GM19328 (cell line): Measurements from ENCODE around the gene OPCML.

Experiments used
- ATAC-seq: cut with Tn5 transposase; IDR thresholded peaks from one replicate; pipeline ENCODE4 v1.9.1; 2021; ENCODE audit warnings: mild to moderate bottlenecking, moderate library complexity; ENCODE audit not compliant: unreplicated experiment

OPCML gene

DNA sequence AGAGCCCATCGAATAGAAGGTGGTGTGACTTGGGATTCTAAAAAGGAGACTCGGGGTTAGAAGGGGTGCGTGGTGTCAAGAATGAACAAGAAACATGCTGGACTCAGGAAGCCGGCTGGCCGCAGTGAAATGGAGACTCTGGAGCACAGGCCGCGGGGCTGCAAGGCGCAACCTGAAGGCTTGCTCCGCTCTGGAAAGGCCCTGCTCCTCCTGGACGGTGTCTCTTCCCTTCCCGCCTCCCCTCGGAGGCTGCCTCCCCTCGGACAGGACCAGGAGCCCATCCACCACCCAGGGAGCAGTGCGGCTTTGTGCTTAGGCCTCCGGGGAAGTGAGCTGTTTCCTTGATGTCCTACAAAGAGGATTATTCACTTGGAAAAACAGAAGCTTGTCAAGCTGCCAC lies 170.1 kb downstream of the OPCML start:
- ATAC-seq = no peak

DNA sequence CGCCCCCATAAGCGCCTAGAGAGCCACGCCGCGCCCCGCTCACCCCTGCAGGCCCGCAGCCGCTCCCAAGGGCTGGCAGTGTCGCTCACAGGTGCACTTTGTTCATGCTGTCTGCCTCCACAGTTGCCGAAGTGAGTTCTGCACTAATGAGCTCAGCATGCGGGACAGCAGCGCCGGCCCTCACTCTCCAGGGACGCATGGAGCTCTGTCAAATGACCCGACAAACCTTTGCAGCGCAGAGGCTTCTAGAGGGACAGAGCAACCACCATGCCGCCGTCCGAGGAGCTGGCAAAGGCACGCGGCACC lies 170.7 kb downstream of the OPCML start:
- no peak for ATAC-seq

DNA sequence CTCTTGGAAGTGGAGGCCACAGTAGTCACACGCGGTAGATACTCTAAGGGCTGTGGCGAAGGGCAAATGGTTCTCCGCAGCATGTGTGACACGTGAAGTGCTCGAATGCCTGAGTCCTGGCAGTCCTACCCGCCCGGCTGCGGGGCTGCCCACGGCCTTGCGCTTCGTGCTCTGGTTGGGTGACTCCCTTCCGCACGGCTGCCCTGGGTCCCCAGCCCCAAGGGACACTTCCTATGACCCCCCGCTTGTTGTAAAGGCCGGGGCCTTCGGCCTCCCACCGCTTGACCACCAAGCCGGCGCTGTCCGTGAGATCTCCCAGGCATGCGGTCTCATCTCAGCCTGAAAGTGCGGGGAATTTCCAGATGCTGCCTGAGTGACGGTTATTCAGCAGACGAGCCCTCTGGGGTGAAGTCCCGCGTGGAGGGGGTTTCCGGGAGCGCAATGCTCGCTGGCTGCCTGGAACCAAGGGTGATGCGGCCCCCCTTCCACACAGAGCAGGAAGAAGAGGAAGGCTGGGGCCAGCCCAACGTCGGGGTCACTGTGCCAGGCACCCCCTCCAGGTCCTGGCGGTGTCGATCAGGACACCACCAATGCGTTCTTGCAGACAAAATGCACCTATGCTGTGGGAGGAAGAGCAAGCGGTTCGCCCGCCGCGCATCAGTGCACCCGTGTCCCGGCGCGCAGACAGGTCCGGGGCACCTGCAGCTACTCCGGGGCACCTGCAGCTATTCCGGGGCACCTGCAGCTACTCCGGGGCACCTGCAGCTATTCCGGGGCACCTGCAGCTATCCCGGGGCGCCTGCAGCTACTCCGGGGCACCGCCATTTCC lies 171.2 kb downstream of the OPCML start:
- ATAC-seq = no peak

DNA sequence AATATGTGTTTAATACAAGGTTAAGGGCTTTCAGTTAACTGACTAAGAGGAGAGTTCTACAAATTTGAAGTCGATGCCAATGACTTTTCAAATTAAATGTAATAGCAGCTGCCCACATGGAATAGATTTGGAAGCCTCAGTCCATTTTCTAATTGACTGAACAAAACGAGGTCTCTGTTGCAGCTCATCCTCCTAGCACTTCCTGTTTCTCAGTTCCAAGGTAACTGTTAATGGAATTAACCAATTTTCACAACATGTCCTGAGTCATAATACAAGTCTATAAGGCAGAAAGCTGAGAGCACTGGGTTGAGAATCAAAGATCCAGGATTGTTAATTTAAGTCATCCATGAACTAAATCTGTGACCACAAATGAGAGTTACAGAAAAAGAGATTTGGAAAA lies 177.2 kb downstream of the OPCML start:
- no peak for ATAC-seq

DNA sequence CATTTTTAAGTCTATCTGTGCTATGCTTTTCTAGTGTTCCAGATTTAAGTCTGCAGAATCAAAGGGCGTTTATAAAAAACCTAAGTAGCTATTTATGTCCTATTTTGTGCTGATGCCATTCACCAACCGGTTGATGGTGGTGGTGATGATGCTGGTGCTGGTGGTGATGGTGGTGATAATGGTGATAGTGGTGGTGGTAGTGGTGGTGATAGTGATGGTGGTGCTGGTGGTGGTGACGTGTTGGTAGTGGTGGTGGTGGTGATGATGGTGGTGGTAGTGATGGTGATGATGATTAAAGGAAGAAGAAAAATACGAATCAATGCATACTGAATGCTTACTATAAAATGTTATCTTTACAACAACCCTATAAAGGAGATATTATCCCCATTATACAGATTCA lies 178.2 kb downstream of the OPCML start:
- no peak for ATAC-seq

DNA sequence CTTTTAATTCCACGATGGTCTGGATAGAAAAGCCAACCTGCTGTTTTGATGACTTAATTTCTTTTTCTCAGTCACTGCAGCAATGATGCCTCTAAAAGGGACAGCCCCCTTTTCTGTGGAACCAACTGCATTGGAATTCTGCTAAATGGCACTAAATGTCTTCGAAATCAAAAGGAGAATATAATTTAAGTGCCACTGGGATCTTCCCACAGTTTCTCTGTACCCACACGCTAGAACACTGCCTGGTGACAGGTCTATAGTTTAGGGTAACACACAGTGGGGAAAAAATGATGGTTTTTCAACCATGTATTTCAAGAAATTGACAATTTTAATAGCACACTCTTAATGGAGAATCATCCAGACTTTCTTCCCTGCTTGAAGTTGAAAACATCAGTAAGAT lies 182.3 kb downstream of the OPCML start:
- no peak for ATAC-seq

DNA sequence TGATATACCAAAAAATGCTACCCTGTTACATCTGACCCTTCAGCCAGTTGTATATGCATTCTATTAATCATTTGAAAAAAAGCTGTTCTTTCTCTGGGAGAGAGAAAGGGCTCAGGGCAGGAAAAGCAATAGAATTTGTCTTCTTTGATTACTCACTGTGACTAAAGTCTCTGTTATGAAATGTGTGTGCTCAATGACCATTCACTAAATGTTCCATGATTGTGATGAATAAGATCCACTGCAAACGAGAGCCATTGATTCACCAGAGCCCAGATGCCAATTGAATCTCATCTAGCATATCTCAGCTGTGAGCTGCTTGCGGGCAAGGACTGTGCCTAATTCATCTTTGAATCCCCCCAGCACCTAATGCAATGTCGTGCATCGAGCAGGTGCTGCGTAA lies 184.3 kb downstream of the OPCML start:
- ATAC-seq = no peak

DNA sequence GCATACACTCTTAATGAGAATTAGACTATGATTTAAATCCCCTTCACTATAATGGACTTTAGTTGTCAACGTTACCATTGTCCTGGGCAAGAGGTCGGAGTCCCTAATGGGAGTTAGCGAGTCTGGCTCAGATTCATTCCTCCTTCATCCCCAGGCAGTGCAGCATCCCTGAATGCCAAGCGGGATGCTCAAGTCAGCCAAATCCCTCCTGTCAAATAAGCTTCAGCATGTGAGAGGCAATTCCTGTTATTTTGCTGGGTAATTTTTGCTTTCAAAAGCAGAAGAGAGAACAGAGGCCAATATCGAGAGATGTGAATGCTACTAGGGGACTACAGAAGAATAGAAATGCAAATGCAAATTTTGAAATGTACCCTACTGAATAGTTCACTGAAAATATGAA lies 186.2 kb downstream of the OPCML start:
- no peak for ATAC-seq

DNA sequence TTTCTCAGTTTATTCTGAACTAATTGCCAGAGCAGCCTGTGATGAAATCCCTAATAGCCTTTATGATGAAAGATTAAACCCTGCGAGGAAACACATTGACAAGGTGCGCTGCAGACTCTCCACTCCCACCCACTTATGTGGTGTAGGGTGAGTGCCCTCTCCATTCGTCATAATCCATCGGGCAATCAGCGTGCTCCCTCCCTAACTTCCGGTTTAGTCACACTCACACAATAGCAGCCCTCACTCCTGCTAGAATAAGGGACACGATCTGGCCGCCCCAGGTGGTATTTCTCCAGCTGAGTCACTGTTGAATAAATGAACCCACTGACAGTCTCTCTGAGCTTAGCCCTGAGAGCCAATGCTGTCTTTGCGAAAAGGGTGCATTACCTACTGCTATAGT lies 188.3 kb downstream of the OPCML start:
- no peak for ATAC-seq

DNA sequence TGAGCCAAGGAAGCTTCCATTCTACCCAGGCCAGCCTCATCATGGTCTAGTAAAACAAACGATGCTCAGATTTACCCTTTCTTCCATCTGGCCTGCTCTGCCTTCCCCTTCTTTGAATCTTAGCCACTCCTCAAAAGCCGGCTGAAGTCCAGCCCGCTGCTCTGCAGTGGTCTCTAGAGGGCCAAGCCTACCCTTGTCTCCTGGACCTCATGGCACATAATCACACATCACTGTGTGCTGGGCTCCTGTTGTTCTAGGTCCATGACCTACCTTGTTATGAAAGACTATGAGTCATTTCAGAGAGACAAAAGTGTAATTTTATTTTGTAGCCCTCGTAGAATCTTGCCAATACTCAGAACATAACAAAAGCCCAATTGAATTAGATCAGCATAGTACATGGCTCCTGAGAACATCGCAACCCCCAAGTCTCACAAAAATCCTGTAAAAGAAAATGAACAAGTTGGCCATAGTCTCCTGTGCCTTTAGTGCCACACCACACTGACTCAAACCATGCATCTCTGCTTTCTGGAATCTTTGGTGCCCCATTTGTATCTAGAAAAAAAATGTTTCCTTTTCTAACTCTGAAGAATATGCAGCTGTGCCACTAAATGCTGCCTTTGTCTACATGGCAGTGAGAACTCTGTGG lies 192.7 kb downstream of the OPCML start:
- ATAC-seq = no peak

DNA sequence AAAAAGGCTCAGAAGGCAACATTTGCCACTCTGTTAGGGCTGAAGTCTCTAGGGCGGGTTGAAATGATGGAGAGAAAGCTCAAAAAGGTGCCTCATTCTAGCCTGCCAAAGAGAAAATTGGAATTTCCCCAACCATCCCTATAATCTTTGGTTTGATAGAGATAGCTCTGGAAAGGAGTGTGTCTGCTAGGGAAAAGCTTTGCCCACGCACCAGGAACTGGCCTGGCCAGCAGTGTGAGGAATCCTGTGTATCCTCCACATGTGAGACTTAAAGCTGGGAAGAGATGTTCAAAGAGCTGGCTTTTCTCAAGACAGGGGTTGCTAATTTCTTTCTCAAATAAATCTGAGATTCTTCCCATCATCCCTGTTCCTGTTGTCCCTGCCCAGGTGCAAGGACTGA lies 193.7 kb downstream of the OPCML start:
- ATAC-seq = no peak

DNA sequence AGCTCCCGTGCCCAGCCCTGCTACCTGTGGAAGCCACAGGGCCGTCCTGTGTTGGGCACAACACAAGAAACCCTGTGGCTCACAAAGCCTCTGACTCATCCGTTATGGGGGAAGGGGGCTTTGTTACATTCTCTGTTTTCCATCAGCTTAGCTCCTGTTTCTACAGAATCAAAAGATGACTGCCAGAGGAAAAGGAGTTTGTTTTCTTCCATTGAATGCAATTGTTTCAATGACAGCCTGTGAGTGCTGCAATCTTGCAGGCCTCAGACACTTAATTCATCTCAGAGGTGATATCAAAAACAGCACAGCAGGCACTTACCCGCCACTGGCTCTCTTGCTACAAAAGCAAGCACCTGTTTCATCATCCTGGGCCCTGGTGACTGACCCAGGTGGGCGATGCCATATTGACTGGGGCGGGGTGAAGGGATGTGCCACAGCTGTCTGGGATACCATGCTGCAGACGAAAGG lies 194.3 kb downstream of the OPCML start:
- no peak for ATAC-seq

DNA sequence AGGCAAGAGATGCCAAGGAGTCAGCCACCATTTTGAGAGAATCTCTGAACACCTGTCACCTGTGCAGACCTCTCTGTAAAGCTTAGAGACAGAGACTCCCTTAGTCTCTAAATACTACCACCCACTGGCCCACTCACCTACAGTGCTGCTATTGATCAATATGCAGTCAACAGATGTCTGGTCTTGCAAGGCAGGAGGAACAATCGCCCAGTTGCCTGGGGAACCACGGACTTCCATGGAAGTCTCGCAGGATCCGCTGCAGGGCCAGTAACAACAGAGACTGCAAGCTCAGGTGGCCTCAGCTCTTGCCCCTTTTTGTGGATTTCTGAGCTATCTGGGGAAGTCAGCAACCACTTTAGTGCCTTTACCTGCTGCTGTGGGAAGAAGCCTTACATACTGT lies 195.1 kb downstream of the OPCML start:
- ATAC-seq = no peak

DNA sequence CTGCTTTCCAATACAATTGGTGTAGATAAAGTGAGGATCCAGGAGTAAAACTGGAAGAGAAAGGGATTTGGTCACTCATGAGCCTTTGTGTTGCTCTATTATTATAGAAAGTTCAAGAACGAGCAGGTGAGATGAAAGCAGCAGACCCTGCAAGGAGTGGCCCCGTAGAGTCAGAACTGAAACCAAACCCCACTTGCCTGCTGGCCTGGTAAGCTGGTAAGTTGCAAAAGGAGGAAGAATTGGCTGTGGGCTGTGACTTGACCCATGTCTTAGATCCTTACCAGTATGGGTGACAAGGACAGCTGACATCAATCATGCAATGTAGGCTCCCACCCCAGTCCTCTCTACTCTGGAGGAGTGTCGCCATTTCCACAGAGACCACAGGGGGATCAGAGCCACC lies 201.3 kb downstream of the OPCML start:
- no peak for ATAC-seq

DNA sequence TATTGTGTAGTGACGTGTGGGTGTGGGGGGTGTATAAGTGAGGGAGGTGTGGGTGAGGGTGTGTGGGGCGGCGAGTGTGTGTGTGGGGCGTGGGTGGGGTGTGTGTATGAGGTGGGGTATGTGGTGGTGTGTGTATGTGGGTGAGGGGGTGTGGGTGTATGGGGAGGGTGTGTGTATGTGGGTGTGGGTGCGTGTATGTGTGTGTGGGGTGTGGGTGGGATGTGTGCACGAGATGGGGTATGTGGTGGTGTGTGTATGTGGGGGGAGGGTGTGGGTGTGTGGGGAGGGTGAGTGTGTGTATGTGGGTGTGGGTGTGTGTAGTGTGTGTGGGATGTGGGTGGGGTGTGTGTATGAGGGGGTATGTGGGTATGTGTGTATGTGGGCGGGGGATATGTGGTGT lies 205.5 kb downstream of the OPCML start:
- ATAC-seq = no peak

DNA sequence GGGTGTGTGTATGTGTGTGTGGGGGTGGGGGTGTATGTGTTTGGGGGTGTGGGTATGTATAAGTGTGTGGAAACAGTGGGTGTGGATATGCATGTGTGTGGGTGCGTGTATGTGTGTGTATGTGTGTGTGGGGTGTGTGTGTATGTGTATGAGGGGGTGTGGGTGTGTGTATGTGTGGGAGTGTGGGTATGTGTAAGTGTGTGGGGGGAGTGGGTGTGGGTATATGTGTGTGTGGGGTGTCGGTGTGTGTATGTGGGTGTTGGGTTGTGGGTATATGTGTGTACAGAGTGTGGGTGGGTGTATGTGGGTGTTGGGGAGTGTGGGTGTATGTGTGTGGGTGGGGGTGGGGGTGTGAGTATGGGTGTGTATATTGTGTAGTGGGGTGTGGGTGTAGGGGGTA lies 206.0 kb downstream of the OPCML start:
- ATAC-seq = no peak

DNA sequence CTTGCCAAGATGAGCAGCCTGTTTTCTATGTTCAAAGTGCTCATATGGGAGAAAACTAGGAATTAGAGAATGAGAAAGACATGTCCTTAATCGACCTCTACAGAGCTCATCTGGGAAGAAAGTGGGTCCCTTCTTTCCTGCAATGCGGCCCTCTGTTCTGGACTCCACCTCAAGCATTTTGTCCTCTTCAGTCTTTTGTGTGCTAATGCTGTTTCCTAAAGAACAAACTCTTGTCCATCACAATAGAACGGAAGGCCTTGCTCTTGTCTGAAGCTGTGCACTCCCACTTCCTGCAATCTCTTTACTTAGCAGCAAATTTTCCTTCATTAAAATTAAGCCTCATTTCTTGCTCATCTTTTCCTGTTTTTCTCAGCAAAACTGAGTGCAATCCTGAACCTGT lies 206.6 kb downstream of the OPCML start:
- no peak for ATAC-seq

DNA sequence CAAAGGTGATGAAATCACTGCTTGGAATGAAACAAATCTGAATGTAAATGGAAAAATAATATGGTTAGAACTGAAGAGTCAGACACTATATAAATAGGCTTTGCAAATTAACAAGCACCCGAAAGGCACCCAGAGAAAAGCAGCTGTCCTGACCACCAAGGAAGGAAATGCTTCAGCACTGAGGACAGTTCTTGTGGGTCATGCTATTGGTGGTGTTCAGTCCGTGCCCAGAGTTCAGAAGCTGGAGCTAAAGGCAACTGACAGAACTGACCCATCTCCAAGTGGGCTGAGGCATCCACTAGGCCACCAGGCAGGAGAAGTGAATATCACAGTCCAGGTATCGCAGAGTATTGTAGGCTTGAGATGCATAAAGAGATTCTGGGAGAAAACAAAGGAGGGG lies 208.9 kb downstream of the OPCML start:
- ATAC-seq = no peak

DNA sequence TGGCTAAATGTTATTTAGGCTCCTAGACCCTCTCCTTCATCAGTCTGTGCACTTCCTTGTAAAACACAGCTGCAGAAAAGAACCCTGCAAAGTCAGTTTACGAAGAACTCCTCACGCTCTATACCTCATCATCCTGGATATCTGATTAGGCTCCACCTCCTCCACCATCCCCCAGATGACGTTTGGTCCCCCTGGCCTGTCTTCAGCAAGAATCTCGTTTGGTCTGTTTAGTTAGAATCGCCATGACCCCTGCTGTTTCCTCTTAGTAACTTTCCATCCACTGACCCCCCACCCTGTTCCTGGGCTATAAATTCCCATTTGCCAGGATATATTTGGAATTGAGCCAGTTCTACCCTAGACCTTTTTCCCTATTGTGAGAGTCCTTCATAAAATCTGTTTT lies 214.1 kb downstream of the OPCML start:
- no peak for ATAC-seq

DNA sequence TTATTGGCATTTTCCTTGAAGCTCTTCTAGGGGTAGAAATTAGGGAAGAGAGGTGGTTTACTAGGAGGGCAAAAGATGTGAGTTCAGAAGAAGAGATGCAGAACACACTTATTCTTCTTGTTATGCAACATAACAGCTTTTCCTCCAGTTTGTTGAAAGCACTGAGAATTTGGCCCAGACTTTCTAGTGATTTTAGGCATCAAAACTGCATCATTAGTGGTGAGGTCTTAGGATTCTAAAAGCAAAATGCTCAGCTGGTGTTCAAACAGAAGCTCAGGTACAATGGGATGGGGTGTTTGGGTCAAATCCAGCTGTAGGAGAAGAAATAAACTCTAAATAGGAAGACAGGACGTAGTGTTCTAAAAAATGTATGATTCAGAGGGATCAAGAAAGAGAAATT lies 221.1 kb downstream of the OPCML start:
- no peak for ATAC-seq

DNA sequence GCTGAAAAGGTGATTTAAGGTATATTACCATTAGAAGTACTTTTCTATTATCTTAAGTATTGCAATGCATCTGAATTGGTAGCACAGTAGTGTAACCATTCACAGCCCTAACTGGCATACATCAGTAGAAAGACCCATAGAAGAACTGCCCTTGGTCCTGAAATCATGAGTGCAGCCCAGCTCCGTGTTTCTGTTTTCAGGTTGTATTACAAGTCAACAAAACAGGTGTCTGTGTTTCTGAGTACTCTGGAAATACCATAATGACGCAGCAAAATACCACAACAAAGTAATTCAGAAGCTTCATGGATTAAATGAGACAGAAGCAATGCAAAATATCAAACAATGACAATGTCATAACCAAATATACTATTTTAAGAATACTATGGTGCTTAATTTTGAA lies 226.3 kb downstream of the OPCML start:
- no peak for ATAC-seq

DNA sequence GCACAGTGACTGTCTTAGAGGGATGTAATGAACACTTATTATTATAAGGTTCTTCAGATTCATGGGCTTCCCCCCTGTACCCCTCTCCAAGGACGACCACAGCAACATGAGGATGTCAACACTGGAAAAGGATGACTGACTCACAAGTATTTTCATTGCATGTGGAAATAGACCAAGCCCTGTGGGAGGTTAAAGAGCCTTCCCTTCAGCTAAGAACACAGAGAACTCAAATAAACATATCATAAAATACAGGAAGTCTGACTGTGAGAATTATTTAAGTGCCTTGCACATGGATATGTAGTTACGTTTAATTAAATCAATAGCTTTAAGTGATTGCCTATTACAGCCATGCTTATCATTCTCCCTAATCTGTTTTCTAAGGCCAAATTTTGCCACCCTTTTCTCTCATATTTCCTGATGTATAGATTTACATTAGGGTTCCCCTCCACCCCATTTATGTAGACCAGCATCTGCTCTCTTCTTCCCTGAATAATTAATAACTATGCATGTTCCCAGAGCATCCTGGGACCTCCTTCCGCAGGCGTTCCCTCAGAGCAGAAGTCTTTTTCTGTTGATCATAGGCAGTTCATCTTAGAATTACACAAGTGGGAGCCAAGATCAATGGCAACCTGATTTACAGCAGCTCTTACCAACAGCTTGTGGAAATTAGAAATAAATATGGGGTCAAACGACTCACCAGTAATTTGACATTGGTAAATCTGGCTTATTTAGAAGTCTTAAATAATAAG lies 226.9 kb downstream of the OPCML start:
- ATAC-seq = no peak
